Stimulated activated CD8-positive, alpha-beta memory T cell treated with anti-CD3 and anti-CD28 coated beads, Interleukin-2, amount 100 ng/mL, for 1 hour (primary cell): ENCODE results near the gene MZF1.
"Not testable (repeated sequence)": the region's sequence is repeated elsewhere in the genome, so short reads cannot be mapped to it uniquely, and the experiment has no call there.

Experiments used
- DNase-seq, 2 donors: peaks; one replicate each; pipeline ENCODE4 v3.0.0-alpha.2; 2020; ENCODE audit warnings: low read depth in 2 of 2

MZF1 gene

DNA sequence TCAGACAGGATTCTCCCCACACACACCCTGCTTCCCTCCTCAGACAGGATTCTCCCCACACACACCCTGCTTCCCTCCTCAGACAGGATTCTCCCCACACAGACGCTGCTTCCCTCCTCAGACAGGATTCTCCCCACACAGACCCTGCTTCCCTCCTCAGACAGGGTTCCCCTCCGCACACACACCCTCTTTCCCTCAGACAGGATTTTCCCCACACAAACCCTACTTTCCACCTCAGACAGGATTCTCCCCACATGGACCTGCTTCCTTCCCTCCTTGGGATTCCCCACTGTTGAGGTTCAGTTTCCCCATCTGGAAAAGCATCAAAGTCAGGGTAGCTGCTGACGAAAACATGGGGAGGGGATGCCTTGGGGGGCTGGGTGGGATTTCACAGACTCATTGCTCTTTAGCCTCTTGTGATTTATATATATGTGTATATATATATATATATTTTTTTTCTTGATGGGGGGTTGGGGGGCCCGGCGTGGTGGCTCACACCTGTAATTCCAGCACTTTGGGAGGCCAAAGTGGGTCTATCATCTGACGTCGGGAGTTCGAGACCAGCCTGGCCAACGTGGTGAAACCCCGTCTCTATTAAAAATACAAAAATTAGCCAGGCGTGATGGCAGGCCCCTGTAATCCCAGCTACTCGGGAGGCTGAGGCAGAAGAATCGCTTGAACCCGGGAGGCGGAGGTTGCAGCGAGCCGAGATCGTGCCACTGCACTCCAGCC lies 30.3 kb downstream of the MZF1 start:
- not testable (repeated sequence) for DNase-seq

- not testable (repeated sequence) for DNase-seq
These were observed 34.0 kb downstream of the MZF1 start for GRCh38 chr19:58539169-58539559.

GRCh38 chr19:58538257-58539168 lies 34.6 kb downstream of the MZF1 start:
- DNase-seq = no peak

DNA sequence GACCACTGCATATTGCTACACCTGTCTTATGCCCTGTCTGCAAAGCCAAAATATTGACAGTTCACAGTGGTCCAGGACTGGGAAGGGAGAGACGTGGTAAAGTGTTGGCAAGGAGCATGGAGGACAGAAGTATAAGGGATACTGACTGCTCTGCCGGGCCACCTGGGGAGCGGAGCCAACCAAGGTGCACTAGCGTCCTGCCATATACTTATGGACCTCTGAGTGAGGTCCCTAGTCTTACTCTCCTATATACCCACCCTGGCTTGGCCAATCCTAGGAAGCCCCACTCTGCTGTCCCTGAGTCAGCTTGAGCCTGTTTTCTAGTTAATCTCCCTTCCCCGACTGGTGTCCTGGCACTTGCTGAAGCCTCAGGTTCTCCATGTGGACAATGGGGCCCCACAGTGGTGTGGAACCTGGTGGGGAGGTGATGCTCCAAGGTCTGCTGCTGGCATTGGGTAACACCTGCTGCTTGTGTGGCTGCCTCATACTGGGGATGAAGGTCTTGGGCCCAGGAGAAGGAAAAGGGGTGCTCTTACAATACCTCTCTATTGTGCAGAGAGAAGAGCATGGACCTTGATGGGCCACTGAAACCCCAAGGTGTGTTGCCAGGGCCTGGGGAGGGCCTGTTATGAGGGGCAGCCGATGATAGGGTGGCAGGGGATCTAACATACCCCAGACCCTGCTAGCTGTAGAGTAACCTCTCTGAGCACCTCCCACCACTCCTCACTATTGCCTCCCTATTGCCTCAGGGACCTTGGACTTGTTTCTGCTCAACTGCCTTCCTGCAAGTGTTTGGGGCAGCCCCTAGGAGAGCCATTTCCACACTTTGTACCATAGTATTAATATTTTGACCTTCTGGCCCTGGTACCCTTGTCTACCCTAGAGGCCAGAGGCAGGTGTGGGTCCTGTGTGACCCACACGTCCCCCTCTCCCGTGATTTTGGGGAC lies 36.0 kb downstream of the MZF1 start:
- no peak for DNase-seq

- DNase-seq = no peak
These were observed 37.3 kb downstream of the MZF1 start for GRCh38 chr19:58535857-58536256.

DNA sequence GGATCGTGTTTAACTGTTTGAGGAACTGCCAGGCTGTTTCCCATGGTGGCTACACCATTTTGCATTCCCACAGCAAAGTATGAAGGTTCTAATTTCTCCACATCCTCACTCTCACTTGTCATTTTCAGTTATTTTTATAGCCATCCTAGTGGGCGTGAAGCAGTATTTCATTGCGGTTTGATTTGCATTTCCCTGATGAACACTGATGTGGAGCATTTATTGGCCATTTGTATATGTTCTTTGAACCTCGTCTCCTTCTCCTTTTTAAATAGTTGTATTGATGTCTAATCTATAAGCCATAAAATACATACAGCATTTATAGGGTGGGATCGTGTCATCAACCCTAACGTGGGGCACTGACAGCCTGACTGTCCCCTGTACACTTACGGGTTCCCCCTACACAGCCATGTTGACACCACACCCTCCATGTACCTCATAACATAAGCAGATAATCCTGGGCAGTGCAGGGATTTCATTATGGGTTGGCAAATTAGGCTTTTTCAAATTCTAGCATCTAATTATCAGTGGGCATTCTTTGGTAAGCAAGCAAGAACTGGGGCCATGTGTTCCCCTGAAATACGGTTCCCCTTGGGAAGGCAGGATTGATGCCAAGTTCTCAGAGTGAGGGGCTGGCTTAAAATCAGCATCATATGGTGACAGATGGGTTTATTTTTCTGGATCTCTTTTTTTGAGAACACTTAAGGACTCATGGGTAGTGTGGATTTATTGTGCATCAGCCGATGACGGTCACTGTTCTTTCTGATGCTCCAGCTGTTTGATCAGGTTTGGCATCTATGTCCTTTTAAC lies 41.9 kb downstream of the MZF1 start:
- DNase-seq = no peak

DNA sequence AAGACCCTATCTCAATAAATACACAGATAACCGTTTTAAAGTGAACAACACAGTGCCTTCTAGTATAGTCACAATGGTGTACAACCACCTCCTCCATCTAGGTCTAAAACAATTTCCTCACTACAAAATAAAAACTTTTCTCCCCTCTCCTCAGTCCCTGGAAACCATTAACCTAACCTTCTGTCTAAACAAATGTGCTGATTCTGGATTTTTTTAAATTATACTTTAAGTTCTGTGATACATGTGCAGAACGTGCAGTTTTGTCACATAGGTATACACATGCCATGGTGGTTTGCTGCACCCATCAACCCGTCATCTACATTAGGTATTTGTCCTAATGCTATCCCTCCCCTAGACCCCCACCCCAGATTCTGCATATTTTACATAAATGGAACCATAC lies 43.7 kb downstream of the MZF1 start:
- no peak for DNase-seq

GRCh38 chr19:58522709-58523108 lies 50.4 kb downstream of the MZF1 start:
- DNase-seq = no peak

DNA sequence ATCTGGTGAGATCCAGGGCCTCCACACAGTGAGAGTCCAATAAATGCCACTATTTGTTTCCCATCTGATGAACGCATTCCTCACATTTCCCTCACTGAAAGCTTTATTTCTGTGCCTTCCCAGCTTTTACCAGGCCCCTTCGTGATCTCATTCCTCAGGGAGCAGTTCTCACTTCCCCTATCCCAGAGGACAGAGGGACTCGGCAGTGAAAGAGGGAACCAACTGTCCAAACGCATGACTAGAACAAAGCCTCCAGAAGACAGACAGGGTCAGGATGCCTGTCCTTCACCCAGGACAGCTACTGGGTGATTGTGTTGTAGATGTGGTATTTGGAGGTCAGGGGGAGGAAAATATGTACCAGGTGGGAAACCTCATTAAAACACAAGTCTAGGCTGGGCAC lies 51.5 kb downstream of the MZF1 start:
- no peak for DNase-seq

DNA sequence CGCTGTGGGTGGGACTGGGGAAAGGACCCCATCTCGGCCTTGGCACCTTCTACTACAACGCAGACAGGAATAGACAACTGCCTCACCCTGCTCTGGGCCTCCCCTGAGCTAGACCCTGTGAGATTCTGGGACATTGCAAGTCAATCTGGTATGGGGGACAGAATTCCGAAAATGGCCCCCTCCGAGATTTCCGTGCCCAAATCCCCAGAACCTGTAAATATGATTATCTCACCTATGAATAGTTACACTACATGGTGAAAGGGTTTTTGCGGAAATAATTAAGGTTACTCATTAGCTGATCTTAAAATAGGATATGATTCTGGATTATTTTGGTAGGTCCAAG lies 52.9 kb downstream of the MZF1 start:
- no peak for DNase-seq

DNA sequence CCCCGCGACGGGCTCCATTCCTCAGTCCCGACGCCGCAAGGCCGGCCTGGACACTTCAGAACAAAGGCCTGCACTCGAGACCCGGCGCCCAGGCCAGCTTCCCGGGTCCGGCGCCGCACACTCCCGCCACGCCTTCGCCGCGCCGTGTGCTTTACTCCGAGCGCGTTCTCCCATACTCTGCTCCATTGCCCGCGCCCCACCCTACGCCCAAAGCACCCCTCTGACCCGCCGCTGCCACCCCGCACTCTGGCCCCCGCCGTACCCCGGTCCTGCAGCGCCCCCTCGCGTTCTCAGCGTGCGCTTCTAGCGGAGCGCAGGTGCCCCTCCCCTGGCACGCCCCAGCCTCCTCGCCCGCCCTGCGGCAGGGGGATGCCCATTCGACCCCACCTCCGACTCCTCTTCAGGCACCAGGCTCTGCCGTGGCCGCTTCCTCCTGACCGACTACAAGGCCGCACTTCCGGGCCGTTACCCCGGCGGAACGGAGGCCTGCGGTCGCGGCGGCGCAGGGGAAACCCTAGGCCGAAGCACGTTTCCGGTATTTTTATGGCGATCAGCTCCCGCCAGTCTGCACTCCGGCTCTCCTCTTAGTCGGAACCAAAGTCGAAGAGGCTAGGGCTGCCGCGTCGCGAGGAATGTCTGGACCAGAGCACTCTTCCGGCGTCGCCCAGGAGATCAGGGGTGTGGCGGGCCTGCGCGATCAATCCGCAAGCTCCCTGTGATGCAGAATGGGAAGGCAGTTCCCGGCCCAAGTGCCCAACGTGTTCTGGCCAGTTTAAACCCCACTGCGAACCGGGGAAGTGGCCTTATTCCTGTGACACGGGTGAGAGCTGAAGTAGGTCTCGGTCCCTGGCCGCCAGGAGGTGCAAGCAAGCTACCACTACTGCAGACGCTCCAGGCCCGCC lies 53.5 kb downstream of the MZF1 start, which contains the start of gene ZBTB45:
TSS of gene ZBTB45 (minus strand) at position 456 of the 902 bp plus-strand sequence. CDS start 2,137 bp downstream, outside the sequence.
- peak; percentile 69 to 80 for DNase-seq

GRCh38 chr19:58519087-58519354 lies 54.1 kb downstream of the MZF1 start:
- no peak for DNase-seq

DNA sequence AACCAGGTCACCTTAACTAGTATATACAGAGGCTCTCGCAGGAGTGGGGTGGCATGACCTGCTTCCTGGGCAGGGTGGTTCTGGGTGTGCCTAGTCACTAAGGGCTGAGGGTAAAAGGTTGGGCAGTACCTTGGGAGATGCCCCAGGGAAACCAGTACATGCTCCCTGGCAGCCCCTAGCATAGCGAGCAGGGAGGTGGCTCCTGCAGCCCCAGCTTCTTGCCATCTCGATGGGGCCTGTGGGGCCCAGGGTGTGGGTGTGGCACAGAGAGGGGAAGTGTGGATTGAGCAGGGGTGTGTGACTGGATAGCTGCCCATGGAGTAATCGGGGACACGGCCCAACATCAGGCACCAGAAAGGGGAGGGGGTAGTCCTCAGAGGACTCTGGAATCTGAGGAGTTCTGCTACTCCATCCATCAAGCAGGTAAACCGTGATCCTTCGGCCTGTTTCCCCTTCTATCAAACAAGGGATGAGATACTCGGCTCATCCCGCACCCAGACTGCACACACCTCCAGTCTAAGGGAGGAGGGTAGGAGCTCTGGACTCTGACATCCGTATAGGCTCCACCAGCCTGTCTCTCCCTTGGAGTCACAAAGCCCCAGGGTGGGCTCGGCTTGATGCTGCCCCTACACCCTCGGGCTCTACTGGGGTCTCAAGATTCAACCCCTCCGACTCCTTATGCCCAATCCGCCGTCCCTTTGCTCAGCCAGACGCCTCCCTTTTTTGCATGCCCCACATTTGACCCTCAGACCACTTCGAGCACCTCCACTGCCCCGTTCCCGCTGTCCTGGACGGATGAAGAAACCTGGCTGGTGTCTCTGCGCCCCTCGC lies 54.7 kb downstream of the MZF1 start:
- DNase-seq = no peak

DNA sequence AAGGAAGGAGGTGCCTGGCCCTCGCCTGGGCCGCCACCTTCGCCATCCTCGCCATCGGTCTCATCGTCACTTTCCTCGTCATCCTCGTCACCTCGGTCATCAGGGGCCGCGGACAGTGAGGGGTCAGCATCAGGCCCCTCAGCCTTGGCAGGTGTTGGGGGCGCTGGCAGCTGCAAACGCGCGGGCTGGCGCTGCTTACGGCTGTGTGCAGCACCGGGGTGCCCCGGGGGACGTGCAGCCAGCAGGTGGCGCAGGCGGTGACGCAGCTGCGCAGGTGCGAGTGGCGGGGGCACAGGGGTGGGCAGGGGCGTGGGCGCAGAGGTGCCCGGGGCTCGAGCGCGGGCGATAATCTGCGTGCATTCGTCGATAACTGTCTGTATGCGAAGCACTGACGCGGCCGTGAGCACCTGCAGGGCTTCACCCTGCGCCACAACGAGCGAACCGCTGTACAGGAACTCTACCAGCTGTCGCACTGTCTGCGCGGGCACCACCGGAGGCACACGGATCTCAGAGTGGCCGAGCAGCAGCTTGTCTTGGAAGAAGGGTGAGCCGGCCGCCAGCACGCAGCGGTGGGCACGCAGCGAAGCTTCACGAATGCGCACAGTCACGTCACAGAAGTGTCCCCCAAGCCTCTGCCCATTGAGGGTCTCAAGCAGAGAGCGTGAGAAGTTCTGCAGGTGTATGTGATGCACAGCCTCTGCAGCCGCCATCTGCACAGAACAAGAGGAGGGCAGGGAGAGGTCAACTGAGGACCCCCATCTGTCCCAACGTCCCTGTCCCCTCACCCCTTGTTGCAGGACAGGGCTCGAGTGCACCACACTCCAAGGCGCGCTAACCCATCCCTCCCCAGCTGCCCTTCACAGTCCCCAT lies 55.9 kb downstream of the MZF1 start:
- no peak for DNase-seq

DNA sequence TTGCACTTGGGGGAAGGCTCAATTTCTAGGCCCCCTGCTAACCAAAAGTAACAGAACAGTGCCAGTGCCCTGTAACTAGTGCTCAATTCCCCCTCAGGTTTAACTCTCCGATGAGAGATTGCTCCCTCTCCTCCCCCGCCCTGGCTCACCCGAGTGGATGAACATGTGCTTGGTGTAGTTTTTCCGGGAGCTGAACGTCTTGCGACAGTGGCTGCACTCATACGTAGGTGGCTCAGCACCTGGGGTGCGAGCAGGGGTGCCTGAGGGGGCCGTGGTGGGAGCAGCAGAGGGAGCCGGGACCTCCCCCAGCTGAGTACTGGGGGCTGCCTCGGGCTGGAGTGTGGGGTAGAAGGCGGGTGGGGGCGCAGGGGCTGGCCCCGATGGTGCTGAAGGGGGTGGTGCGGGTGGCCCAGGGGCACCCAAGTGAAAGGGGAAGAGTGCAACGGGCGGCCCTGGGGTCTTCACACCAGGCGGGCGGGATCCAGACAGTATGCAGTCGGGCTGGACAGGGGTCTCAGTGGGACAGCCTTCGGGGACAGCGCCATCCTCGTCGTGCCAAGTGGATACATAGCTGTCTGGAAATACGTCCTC lies 56.8 kb downstream of the MZF1 start:
- DNase-seq = no peak

DNA sequence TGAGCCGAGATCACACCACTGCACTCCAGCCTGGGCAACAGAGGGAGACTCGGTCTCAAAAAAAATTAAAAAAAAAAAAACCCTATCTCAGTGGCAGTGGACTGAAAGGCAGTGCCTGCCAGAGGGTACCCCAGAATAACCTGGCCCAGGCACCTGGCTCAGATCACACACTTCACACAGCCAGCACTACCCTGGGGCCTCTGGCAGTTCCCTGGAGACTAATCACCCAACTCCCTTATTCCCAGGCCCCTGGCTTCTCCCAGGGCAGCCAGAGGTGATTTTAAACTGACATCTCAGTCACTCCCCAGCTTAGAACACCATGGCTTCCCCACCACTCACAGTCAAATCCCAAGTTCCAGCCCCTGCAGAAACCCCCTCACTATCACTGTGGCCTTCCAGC lies 57.9 kb downstream of the MZF1 start:
- no peak for DNase-seq

- DNase-seq = no peak
These were observed 58.5 kb downstream of the MZF1 start for GRCh38 chr19:58514564-58515022.
